GM12801 (cell line): ENCODE measurements around the gene BCS1L.

Source experiments
- CTCF ChIP-seq: IDR thresholded peaks from one replicate; pipeline ENCODE4 v1.5.1; 2011; ENCODE audit warnings: control low read depth; ENCODE audit not compliant: insufficient read length; ENCODE audit errors: extremely low read depth

BCS1L gene

GRCh38 chr2:218680061-218680460 lies 20.6 kb downstream of the BCS1L start:
- TF ChIP-seq CTCF: no peak

- TF ChIP-seq CTCF: no peak
These were observed 31.8 kb downstream of the BCS1L start for GRCh38 chr2:218691234-218691633.

GRCh38 chr2:218694405-218695145 lies 35.1 kb downstream of the BCS1L start:
- TF ChIP-seq CTCF: no peak

GRCh38 chr2:218698885-218699284 lies 39.4 kb downstream of the BCS1L start:
- TF ChIP-seq CTCF: no peak

GRCh38 chr2:218701806-218702205 lies 42.3 kb downstream of the BCS1L start:
- no peak for TF ChIP-seq CTCF

- no peak for TF ChIP-seq CTCF
These were observed 43.9 kb downstream of the BCS1L start for GRCh38 chr2:218703341-218703740.

GRCh38 chr2:218708086-218708485 lies 48.6 kb downstream of the BCS1L start:
- no peak for TF ChIP-seq CTCF

GRCh38 chr2:218709908-218710307 lies 50.4 kb downstream of the BCS1L start:
- TF ChIP-seq CTCF: no peak
